GM10248 (cell line): ENCODE results near the gene CTIF.

ENCODE experiments used
- CTCF ChIA-PET: fragments of 300-600 bp; sonication (Branson Sonifier 250); formaldehyde crosslinking; extraction: SDS; loops from one replicate; lab custom pipeline; 2021; ENCODE audit warnings: antibody characterized with exemption; lab: Yijun Ruan, JAX
- POLR2A ChIA-PET: fragments of 350-650 bp; sonication (Branson Sonifier 250); formaldehyde crosslinking; extraction: SDS; loops from one replicate; lab custom pipeline; 2020; ENCODE audit warnings: antibody characterized with exemption; lab: Yijun Ruan, JAX
- DNase-seq: peaks from one replicate; pipeline ENCODE4 v3.0.0; 2012; ENCODE audit errors: extremely low spot score
- TF ChIP-seq, protein P1 (sequence below): IDR thresholded peaks from 2 replicates; pipeline ENCODE4 v1.5.1; 2012; ENCODE audit warnings: mild to moderate bottlenecking, low read depth; ENCODE audit errors: extremely low read depth, missing control alignments, control extremely low read depth

CTIF gene

DNA sequence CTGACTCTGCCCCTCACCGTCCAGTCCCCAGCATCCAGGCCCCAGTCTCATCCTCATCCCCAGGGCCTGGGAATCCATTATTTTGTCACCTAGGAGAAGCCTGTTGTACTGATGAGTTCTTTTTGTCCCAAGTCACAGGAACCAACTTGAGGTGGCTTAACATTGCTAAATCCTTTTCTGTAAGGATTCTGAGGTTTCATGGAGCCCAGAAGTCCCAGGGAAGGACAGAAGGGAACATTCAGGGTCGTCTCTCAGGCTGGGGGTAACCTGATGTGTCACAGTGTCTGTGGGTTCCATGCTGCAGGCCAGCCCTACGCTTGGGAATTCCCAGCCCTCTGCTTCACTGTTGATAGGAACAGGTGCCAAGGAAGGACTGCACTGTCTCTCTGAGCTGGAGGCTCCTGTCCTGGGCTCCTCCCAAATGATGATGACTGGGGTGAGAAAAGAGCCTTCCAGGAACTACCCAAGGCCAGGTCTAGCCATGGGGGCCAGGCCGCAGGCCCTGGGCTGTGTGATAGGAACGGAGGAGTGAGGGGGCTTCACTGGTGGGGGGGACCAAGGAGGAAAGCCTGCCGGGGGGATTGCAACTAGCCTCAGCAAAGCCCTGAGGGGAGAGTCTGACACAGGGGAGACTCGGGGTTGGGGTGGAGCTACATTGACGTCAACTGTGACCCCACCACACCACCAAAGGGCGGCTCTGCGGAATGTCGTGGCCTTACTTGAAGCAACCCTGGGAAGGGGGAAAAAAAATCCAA is 266.2 kb downstream of the CTIF start:
- no peak for DNase-seq
- TF ChIP-seq, protein P1, sequence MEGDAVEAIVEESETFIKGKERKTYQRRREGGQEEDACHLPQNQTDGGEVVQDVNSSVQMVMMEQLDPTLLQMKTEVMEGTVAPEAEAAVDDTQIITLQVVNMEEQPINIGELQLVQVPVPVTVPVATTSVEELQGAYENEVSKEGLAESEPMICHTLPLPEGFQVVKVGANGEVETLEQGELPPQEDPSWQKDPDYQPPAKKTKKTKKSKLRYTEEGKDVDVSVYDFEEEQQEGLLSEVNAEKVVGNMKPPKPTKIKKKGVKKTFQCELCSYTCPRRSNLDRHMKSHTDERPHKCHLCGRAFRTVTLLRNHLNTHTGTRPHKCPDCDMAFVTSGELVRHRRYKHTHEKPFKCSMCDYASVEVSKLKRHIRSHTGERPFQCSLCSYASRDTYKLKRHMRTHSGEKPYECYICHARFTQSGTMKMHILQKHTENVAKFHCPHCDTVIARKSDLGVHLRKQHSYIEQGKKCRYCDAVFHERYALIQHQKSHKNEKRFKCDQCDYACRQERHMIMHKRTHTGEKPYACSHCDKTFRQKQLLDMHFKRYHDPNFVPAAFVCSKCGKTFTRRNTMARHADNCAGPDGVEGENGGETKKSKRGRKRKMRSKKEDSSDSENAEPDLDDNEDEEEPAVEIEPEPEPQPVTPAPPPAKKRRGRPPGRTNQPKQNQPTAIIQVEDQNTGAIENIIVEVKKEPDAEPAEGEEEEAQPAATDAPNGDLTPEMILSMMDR: no peak
- ChIA-PET CTCF (interaction anchor here (1.8 kb wide), 1 partner anchor 18 kb away, joined by 4 read pairs; no protein-coding TSS in a partner anchor), POLR2A (no interaction called here)

DNA sequence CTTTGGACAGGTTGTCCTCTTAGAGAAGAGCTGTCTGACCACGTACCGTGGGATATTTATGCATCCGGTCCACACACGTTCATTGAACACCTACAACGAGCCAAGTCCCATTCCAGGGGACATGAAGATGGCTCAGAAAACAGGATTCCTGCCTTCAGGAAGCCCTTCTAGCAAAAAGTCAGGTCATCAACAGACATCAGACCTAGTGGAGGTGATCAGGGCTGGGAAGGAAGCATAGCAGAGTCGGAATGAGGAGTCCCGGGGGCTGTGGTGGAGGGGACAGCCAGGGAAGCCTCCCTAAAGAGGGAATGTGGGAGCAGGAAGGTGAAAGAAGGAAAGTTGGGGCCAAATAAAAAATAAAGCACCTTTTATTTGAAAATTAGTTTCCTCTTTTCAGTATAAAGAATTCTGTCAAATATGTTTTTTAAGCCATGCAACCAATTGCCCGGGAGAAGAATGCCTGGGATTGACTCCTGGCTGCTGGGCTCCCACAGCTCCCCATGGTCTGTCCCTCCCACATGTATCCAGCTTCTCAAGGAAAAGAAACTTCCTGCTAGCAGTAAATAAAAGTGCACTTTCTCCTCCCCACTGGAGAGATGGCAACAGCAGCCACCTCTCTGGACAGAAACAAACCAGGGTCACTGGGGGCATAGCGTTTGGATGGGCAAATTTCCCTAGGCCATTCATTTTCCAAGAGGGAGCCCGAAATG is 267.1 kb downstream of the CTIF start:
- DNase-seq: no peak
- POLR2A ChIA-PET: no interaction called here
- CTCF ChIA-PET: interaction anchor here (0.9 to 1.8 kb wide), 2 partner anchors 10 to 19 kb away, joined by 4 read pairs; no protein-coding TSS in a partner anchor
- TF ChIP-seq, protein P1: no peak

DNA sequence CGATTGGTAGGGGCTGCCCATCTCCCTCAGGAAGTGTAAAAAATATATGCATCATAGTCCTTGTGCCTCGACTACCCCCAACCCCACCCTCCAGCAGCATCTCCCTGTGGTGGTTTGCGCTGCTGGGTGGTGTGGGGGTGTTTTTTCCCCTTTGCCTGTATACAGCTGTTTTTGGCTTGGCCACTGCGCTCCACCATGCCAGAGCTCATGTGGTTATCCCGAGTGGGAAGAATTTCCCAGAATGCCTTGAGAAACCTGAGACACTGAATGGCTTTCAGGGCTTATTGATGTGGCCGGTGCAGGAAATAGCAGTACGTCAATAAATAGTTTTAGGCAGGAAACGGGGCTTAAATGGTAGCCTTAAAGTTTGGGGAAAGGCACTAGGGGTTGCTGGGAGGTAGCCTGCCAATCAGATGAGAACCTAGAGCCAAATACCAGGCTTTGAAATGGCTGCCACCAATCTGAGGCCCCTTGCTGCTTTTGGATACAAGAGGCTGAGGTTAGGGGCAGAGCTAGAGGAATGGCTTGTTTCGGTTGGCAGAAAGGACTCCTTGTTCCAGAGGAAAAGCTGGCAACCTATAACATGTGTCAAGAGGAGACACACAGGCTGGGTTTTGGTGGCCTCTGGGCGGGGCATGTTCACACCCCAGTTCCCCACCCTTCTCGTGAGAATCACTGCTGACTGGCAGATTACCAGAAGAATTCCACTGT is 267.9 kb downstream of the CTIF start:
- POLR2A ChIA-PET: no interaction called here
- TF ChIP-seq, protein P1: no peak
- no peak for DNase-seq
- CTCF ChIA-PET: interaction anchor here (0.9 to 1.4 kb wide), 2 partner anchors 9 to 10 kb away, joined by 3 to 4 read pairs; no protein-coding TSS in a partner anchor

DNA sequence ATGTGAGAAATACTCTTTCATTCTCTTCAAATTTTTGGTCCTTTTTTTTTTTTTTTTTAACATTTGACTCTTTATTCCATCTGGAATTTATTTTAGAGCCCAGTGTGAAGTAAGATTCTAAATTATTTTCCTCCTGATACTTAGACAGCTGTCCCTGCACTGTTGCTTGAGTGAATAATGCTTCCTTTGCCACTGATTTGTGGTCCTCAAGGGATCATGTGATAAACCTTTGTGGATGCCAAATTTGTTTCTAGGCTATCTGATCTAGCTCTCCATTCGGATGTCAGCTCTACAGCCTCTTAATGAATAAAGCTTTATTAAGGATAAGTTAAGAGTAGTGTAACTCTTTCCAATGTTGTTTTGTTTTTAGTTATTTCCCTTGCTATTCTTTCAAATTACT is 269.6 kb downstream of the CTIF start:
- ChIA-PET CTCF (interaction anchor here (1.1 to 1.3 kb wide), 2 partner anchors 25 to 30 kb away, joined by 3 to 4 read pairs; no protein-coding TSS in a partner anchor), POLR2A (no interaction called here)
- no peak for DNase-seq
- TF ChIP-seq, protein P1: no peak

DNA sequence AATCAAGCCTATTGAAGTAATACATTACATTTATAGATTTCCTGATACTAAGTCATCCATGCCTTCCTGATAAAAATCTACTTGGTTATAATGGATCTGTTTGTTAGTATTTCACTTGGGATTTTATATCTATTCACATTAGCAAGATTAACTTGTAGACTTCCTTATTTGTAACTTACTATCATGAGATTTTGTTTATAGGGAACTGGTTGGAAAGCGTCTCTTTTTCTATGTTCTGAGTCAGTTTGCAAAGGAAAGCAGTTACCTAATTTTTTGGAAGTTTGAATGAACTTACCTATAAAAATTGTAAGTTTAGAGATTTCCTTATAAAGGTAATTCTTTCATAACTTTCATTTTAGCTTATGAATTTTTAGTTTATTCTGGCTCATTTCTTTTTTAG is 270.5 kb downstream of the CTIF start:
- ChIA-PET POLR2A (no interaction called here), CTCF (interaction anchor here (2.1 kb wide), 1 partner anchor 8 kb away, joined by 7 read pairs; no protein-coding TSS in a partner anchor)
- DNase-seq: no peak
- TF ChIP-seq, protein P1: no peak

DNA sequence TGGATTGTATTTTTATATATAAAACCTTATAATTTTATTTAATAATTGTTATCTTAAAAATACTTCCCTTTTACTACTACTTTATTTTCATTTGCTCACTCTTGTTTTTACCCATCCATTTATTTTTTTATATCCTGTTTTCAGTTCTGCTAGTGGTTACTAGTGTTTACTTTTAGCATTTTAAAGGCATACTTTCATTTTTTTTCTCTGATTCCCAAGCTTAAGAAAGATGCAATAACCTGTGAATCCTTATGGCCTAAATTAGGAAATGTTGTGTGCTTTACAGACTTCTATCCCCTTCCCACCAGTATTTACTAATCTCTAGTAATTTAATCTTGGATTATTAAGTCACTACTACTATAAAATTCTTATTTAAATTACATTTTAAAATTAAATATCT is 272.0 kb downstream of the CTIF start:
- CTCF ChIA-PET: interaction anchor here (2.1 kb wide), 1 partner anchor 10 kb away, joined by 7 read pairs; no protein-coding TSS in a partner anchor
- POLR2A ChIA-PET: no interaction called here
- TF ChIP-seq, protein P1: no peak
- no peak for DNase-seq
